ENCODE measurements around the gene SCLY.
A peak's percentile ranks its signal among the peaks of the same experiment; 100 is the strongest.

The SCLY gene

GRCh38 chr2:238127165-238128060 is 66.6 kb downstream of the SCLY start:
- DNase-seq (ENCODE audit: low spot score), result peak; percentile 88

GRCh38 chr2:238128061-238128440 is 67.2 kb downstream of the SCLY start:
- no peak for DNase-seq (ENCODE audit: low spot score)

- no peak for DNase-seq (ENCODE audit: low spot score)
These were observed 67.8 kb downstream of the SCLY start for GRCh38 chr2:238128534-238129001.

- DNase-seq (ENCODE audit: low spot score), result no peak
These were observed 68.6 kb downstream of the SCLY start for GRCh38 chr2:238129166-238130010.

- no peak for DNase-seq (ENCODE audit: low spot score)
These were observed 69.4 kb downstream of the SCLY start for GRCh38 chr2:238130111-238130695.

GRCh38 chr2:238130696-238131628 is 70.2 kb downstream of the SCLY start:
- no peak for DNase-seq (ENCODE audit: low spot score)

- no peak for DNase-seq (ENCODE audit: low spot score)
These were observed 71.1 kb downstream of the SCLY start for GRCh38 chr2:238131761-238132462.

- DNase-seq (ENCODE audit: low spot score), result no peak
These were observed 72.0 kb downstream of the SCLY start for GRCh38 chr2:238132463-238133450.

GRCh38 chr2:238133499-238134392 is 72.9 kb downstream of the SCLY start:
- no peak for DNase-seq (ENCODE audit: low spot score)

GRCh38 chr2:238134393-238134785 is 73.6 kb downstream of the SCLY start:
- no peak for DNase-seq (ENCODE audit: low spot score)

- DNase-seq (ENCODE audit: low spot score), result no peak
These were observed 74.9 kb downstream of the SCLY start for GRCh38 chr2:238135601-238136150.

GRCh38 chr2:238136820-238137537 is 76.2 kb downstream of the SCLY start:
- peak; percentile 36 for DNase-seq (ENCODE audit: low spot score)

GRCh38 chr2:238137885-238138284 is 77.1 kb downstream of the SCLY start:
- DNase-seq (ENCODE audit: low spot score), result no peak

GRCh38 chr2:238138331-238139195 is 77.8 kb downstream of the SCLY start, which contains the start of gene KLHL30:
KLHL30 (plus strand) TSS chr2:238138668; CDS start chr2:238140755, 2,087 bp downstream.
- no peak for DNase-seq (ENCODE audit: low spot score)

- DNase-seq (ENCODE audit: low spot score), result no peak
These were observed 78.6 kb downstream of the SCLY start for GRCh38 chr2:238139196-238140039.
